Parathyroid adenoma (tissue), 2 donors: ENCODE results near the gene MBD4.

Source experiments
- H2AFZ ChIP-seq: fragments of 300-600 bp; sonication (generic); one replicate; pipeline ENCODE4 v1.7.0; 2017; ENCODE audit warnings: antibody characterized with exemption, mild to moderate bottlenecking
- H3K27ac ChIP-seq: fragments of 300-600 bp; sonication (generic); one replicate; pipeline ENCODE4 v1.7.0; 2017
- H3K27me3 ChIP-seq: fragments of 300-600 bp; sonication (generic); one replicate; pipeline ENCODE4 v1.7.0; 2017; ENCODE audit warnings: low read length; ENCODE audit not compliant: control insufficient read depth, insufficient read depth
- H3K36me3 ChIP-seq: fragments of 300-600 bp; sonication (generic); one replicate; pipeline ENCODE4 v1.7.0; 2017; ENCODE audit warnings: low read length; ENCODE audit not compliant: control insufficient read depth, insufficient read depth
- H3K4me1 ChIP-seq: fragments of 300-600 bp; sonication (generic); one replicate; pipeline ENCODE4 v1.7.0; 2017; ENCODE audit warnings: control low read depth
- H3K4me2 ChIP-seq: fragments of 300-600 bp; sonication (generic); one replicate; pipeline ENCODE4 v1.7.0; 2017; ENCODE audit warnings: low read length
- H3K4me3 ChIP-seq: fragments of 300-600 bp; sonication (generic); one replicate; pipeline ENCODE4 v1.7.0; 2017; ENCODE audit warnings: low read depth, low read length
- H3K79me2 ChIP-seq: fragments of 300-600 bp; sonication (generic); one replicate; pipeline ENCODE4 v1.7.0; 2017; ENCODE audit warnings: control low read depth
- H3K9ac ChIP-seq: fragments of 300-600 bp; sonication (generic); one replicate; pipeline ENCODE4 v1.7.0; 2017; ENCODE audit warnings: mild to moderate bottlenecking
- H3K9me3 ChIP-seq: fragments of 300-600 bp; sonication (generic); one replicate; pipeline ENCODE4 v1.7.0; 2017; ENCODE audit warnings: low read length; ENCODE audit not compliant: control insufficient read depth
- CTCF ChIP-seq: fragments of 300-600 bp; sonication (generic); IDR thresholded peaks from one replicate; pipeline ENCODE4 v1.7.0; 2017; ENCODE audit warnings: antibody characterized with exemption, mild to moderate bottlenecking
- donor health status: primary hyperparathyroidism.

Gene MBD4

DNA sequence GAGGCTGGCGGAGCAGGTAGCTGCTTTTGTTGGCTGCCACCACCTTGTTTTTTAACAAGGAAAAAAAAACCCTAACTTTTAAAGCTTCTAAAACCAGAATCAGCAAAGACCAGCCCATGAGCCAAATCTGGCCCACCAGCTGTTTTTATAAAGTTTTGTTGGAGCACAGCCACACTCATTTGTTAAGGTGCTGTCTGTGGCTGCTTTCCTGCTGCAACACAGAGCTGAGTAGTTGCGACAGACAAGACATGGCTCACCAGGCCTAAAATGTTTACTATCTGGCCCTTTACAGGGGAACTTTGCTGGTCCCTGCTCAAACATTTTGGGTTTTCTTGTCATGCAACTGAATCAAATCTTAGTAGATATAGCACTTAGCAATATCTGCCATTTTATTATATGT lies 30.2 kb downstream of the MBD4 start:
- Histone ChIP-seq H3K36me3 (no peaks in the 10 kb centered on the region), H3K4me1 (peaks cover 10% of the 10 kb centered on the region), H3K79me2 (no peaks in the 10 kb centered on the region), H3K9ac (no peak overlapping the region), H3K27ac (no peak overlapping the region), H3K4me3 (no peak overlapping the region), H3K9me3 (no peaks in the 10 kb centered on the region), H3K4me2 (no peak overlapping the region), H2AFZ (no peak overlapping the region), H3K27me3 (no peaks in the 10 kb centered on the region)
- TF ChIP-seq CTCF, result no peak

DNA sequence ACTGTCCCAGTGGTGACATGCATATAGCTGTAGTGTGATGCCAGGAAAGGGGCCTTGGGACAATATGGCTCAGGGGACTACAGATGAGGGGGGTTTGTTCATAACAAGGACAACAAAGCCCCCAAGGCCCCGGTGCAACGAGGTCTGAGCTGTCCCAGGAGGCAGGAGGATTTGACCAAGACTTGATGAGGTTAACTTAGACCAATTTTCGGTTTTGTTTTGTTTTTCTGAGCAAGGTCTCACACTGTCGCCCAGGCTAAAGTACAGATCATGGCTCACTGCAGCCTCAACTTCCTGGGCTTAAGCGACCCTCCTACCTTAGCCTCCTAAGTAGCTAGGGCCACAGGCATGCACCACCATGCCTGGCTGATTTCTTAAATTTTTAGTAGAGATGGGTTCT lies 35.1 kb downstream of the MBD4 start:
- no peak for TF ChIP-seq CTCF
- Histone ChIP-seq H3K36me3 (no peaks in the 10 kb centered on the region), H3K27me3 (no peaks in the 10 kb centered on the region), H3K4me1 (no peaks in the 10 kb centered on the region), H3K27ac (no peak overlapping the region), H3K79me2 (no peaks in the 10 kb centered on the region), H3K4me3 (no peak overlapping the region), H3K9ac (no peak overlapping the region), H3K9me3 (no peaks in the 10 kb centered on the region), H2AFZ (no peak overlapping the region), H3K4me2 (no peak overlapping the region)

DNA sequence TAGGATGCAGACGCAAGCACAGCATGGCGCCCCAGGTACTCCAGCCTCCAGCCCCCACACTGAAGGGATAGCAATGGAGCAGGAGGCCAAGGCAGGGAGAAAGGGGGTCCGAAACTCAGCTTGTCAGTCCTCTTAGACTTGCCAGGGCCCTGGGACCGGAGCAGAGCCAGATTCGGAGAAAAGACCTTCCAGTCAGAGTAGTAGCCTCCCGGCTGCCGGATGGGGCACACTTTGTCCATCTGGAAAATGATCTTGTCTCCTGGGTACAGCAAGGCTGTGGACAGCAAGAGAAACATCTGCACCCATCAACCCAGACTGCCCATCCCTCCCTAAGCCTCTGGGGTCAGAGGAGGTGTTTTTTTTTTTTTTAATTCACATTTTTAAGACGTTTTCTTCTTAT lies 35.6 kb downstream of the MBD4 start:
- H3K4me1 ChIP-seq, result no peaks in the 10 kb centered on the region
- no peak overlapping the region for H3K9ac ChIP-seq
- no peaks in the 10 kb centered on the region for H3K9me3 ChIP-seq
- H3K79me2 ChIP-seq, result peaks cover 1% of the 10 kb centered on the region
- H3K27ac ChIP-seq, result no peak overlapping the region
- H3K27me3 ChIP-seq, result no peaks in the 10 kb centered on the region
- no peaks in the 10 kb centered on the region for H3K36me3 ChIP-seq
- H3K4me2 ChIP-seq, result no peak overlapping the region
- H3K4me3 ChIP-seq, result no peak overlapping the region
- TF ChIP-seq CTCF, result no peak
- H2AFZ ChIP-seq, result no peak overlapping the region

DNA sequence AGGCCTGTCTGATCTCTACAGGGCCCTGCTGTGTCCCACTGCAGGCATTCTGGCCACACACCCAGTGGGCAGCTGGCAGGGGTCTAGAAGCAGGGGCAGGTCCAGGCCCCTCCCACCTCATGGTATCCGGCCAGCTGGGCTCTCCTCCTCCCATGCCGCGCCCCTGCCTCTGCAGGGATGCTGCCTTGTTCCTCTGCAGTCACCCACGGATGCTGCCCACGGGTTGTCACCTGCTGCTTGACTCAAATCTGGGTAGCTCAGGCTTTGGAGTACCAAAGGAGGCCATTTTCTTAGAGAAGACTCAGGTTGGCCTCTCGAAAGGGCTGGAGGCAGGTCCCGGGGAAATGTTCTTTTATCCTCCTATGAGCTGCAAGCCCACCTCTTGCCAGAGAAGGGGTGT lies 36.3 kb downstream of the MBD4 start:
- no peak for TF ChIP-seq CTCF
- H3K9me3 ChIP-seq, result no peaks in the 10 kb centered on the region
- H3K27ac ChIP-seq, result no peak overlapping the region
- peaks cover 2% of the 10 kb centered on the region for H3K4me1 ChIP-seq
- no peak overlapping the region for H3K9ac ChIP-seq
- peaks cover 8% of the 10 kb centered on the region for H3K79me2 ChIP-seq
- H3K27me3 ChIP-seq, result no peaks in the 10 kb centered on the region
- no peak overlapping the region for H3K4me2 ChIP-seq
- no peak overlapping the region for H2AFZ ChIP-seq
- no peak overlapping the region for H3K4me3 ChIP-seq
- no peaks in the 10 kb centered on the region for H3K36me3 ChIP-seq

GRCh38 chr3:129402616-129403015 lies 37.1 kb downstream of the MBD4 start:
- Histone ChIP-seq H2AFZ (no peak overlapping the region), H3K4me1 (peaks cover 8% of the 10 kb centered on the region), H3K9me3 (no peaks in the 10 kb centered on the region), H3K27me3 (no peaks in the 10 kb centered on the region), H3K36me3 (no peaks in the 10 kb centered on the region), H3K9ac (no peak overlapping the region), H3K79me2 (peaks cover 15% of the 10 kb centered on the region), H3K4me3 (no peak overlapping the region), H3K4me2 (no peak overlapping the region), H3K27ac (no peak overlapping the region)
- TF ChIP-seq CTCF, result no peak
